ENCODE data around the gene ADAM22. TPM values are rescaled to one million over a fixed set of nuclear protein-coding genes. Genes with fewer than 3 reads are reported as not detected.

Gene ADAM22
- total RNA-seq, 1 donor from 2014 or later: under 0.01 TPM

GRCh38 chr7:88015309-88015708 is 81.3 kb downstream of the ADAM22 start:
- DNase-seq (ENCODE audit: low read depth) (no peak), FAIRE-seq (no peak)
- Histone ChIP-seq H3K4me3 (ENCODE audit: low read depth, low read length) (no peak overlapping the region), H3K36me3 (ENCODE audit: control insufficient read depth, insufficient read depth, low read length) (no peaks in the 10 kb centered on the region), H3K27me3 (ENCODE audit: control insufficient read depth, insufficient read depth, low read length) (no peaks in the 10 kb centered on the region)
- TF ChIP-seq CTCF (IDR thresholded peaks at IDR 0.05; ENCODE audit: insufficient read depth, low read length, severe bottlenecking): no peak

- no peaks in the 10 kb centered on the region for H3K27me3 ChIP-seq (ENCODE audit: control insufficient read depth, insufficient read depth, low read length)
- DNase-seq (ENCODE audit: low read depth): no peak
- no peak for TF ChIP-seq CTCF (IDR thresholded peaks at IDR 0.05; ENCODE audit: insufficient read depth, low read length, severe bottlenecking)
- no peaks in the 10 kb centered on the region for H3K36me3 ChIP-seq (ENCODE audit: control insufficient read depth, insufficient read depth, low read length)
- H3K4me3 ChIP-seq (ENCODE audit: low read depth, low read length): no peak overlapping the region
- FAIRE-seq: no peak
Measured at GRCh38 chr7:88018501-88018900, 84.5 kb downstream of the ADAM22 start.

- Histone ChIP-seq H3K27me3 (ENCODE audit: control insufficient read depth, insufficient read depth, low read length) (no peaks in the 10 kb centered on the region), H3K36me3 (ENCODE audit: control insufficient read depth, insufficient read depth, low read length) (no peaks in the 10 kb centered on the region), H3K4me3 (ENCODE audit: low read depth, low read length) (no peak overlapping the region)
- FAIRE-seq (no peak), DNase-seq (ENCODE audit: low read depth) (no peak)
- no peak for TF ChIP-seq CTCF (IDR thresholded peaks at IDR 0.05; ENCODE audit: insufficient read depth, low read length, severe bottlenecking)
Measured at GRCh38 chr7:88020953-88021665, 87.1 kb downstream of the ADAM22 start.

- TF ChIP-seq CTCF (IDR thresholded peaks at IDR 0.05; ENCODE audit: insufficient read depth, low read length, severe bottlenecking): no peak
- Histone ChIP-seq H3K36me3 (ENCODE audit: control insufficient read depth, insufficient read depth, low read length) (no peaks in the 10 kb centered on the region), H3K4me3 (ENCODE audit: low read depth, low read length) (no peak overlapping the region), H3K27me3 (ENCODE audit: control insufficient read depth, insufficient read depth, low read length) (no peaks in the 10 kb centered on the region)
- FAIRE-seq: no peak
- no peak for DNase-seq (ENCODE audit: low read depth)
Measured at GRCh38 chr7:88027724-88028123, 93.7 kb downstream of the ADAM22 start.

GRCh38 chr7:88034083-88034695 is 100.1 kb downstream of the ADAM22 start:
- FAIRE-seq (no peak), DNase-seq (ENCODE audit: low read depth) (no peak)
- Histone ChIP-seq H3K27me3 (ENCODE audit: control insufficient read depth, insufficient read depth, low read length) (no peaks in the 10 kb centered on the region), H3K4me3 (ENCODE audit: low read depth, low read length) (no peak overlapping the region), H3K36me3 (ENCODE audit: control insufficient read depth, insufficient read depth, low read length) (no peaks in the 10 kb centered on the region)
- TF ChIP-seq CTCF (IDR thresholded peaks at IDR 0.05; ENCODE audit: insufficient read depth, low read length, severe bottlenecking): no peak

All from bronchial epithelial cell (primary cell).